MCF 10A (cell line): ENCODE measurements around the gene OR2H1. TPM values are rescaled to one million over a fixed set of nuclear protein-coding genes. Genes with fewer than 3 reads are reported as not detected.

Experiments
- BruUV-seq: library from RNA; stranded (reverse); fragments of 400-500 nt; replicated peaks from 2 replicates; lab custom pipeline; 2021; lab: Mats Ljungman, UMichigan
- CTCF ChIA-PET: fragments of 300-600 bp; sonication (Branson Sonifier 250); formaldehyde crosslinking; extraction: SDS; loops from one replicate; lab custom pipeline; 2021; ENCODE audit warnings: antibody characterized with exemption, inconsistent platforms; lab: Yijun Ruan, JAX
- POLR2A ChIA-PET: fragments of 300-600, 350-650 bp; sonication (Branson Sonifier 250); formaldehyde crosslinking; extraction: SDS; loops from one replicate; lab custom pipeline; 2020; ENCODE audit warnings: antibody characterized with exemption, inconsistent platforms; lab: Yijun Ruan, JAX
- DNase-seq: peaks from one replicate; pipeline ENCODE4 v3.0.0-alpha.2; 2018; ENCODE audit not compliant: unreplicated experiment
- H3K27ac Mint-ChIP-seq: one replicate; pipeline ENCODE4 v1.8.0; 2022; ENCODE audit warnings: mild to moderate bottlenecking, low read depth, mixed read lengths; ENCODE audit not compliant: unreplicated experiment
- H3K27me3 Mint-ChIP-seq: one replicate; pipeline ENCODE4 v1.8.0; 2022; ENCODE audit warnings: mixed read lengths; ENCODE audit not compliant: insufficient read depth, unreplicated experiment
- H3K36me3 Mint-ChIP-seq: one replicate; pipeline ENCODE4 v1.8.0; 2022; ENCODE audit warnings: mild to moderate bottlenecking, moderate library complexity, mixed read lengths; ENCODE audit not compliant: insufficient read depth, unreplicated experiment
- H3K4me1 Mint-ChIP-seq: one replicate; pipeline ENCODE4 v1.8.0; 2022; ENCODE audit warnings: mixed read lengths; ENCODE audit not compliant: insufficient read depth, unreplicated experiment
- H3K4me3 Mint-ChIP-seq: one replicate; pipeline ENCODE4 v1.8.0; 2022; ENCODE audit warnings: mild to moderate bottlenecking, moderate library complexity, mixed read lengths; ENCODE audit not compliant: unreplicated experiment
- H3K9me3 Mint-ChIP-seq: one replicate; pipeline ENCODE4 v1.8.0; 2022; ENCODE audit warnings: mixed read lengths; ENCODE audit not compliant: unreplicated experiment
- CTCF ChIP-seq: fragments of 200-600 bp; IDR thresholded peaks from one replicate; pipeline ENCODE4 v1.8.0; 2022; ENCODE audit warnings: antibody characterized with exemption, mild to moderate bottlenecking; ENCODE audit not compliant: unreplicated experiment
- intact Hi-C: fragments of 100-400 bp; cut with micrococcal nuclease; formaldehyde crosslinking; loops from 2 replicates; pipeline ENCODE4 v1.14.1; 2022
- total RNA-seq: library from RNA; stranded (reverse); gene quantifications from 2 replicates; pipeline ENCODE4 v1.2.3, GENCODE V29; 2022

The OR2H1 gene
- total RNA-seq, 1 experiment from 2014 or later: not detected

- Mint-ChIP-seq H3K4me3 (no peak overlapping the region), H3K4me1 (peaks cover 1% of the 10 kb centered on the region), H3K36me3 (no peaks in the 10 kb centered on the region), H3K9me3 (no peaks in the 10 kb centered on the region), H3K27ac (no peak overlapping the region), H3K27me3 (peaks cover 50% of the 10 kb centered on the region)
- TF ChIP-seq CTCF: no peak
- ChIA-PET CTCF (no interaction called here), POLR2A (no interaction called here)
- BruUV-seq: no TSS peak
- intact Hi-C loops: no loop called here
- no peak for DNase-seq
Observed at GRCh38 chr6:29510746-29511300, 53.9 kb downstream of the OR2H1 start.

Other genes with a start within 250 kb of the OR2H1 start
- gene OR14J1, start 155.5 kb upstream of the OR2H1 start, total RNA-seq: not detected in 2 replicates
- not detected in 2 replicates for gene OR5V1, start 88.3 kb upstream of the OR2H1 start, total RNA-seq
- gene OR12D3, start 81.9 kb upstream of the OR2H1 start, total RNA-seq: not detected in 2 replicates
- not detected in 2 replicates for gene OR12D2, start 61.5 kb upstream of the OR2H1 start, total RNA-seq
- not detected in 2 replicates for gene OR12D1, start 42.2 kb upstream of the OR2H1 start, total RNA-seq
- not detected in 2 replicates for gene OR10C1, start 17.8 kb upstream of the OR2H1 start, total RNA-seq
- gene OR11A1, start 84 bp upstream of the OR2H1 start, total RNA-seq: not detected in 2 replicates
- not detected in 2 replicates for gene MAS1L, start 30.8 kb downstream of the OR2H1 start, total RNA-seq
- not detected in 2 replicates for gene UBD, start 102.6 kb downstream of the OR2H1 start, total RNA-seq
- not detected in 2 replicates for gene OR2H2, start 128.0 kb downstream of the OR2H1 start, total RNA-seq
- 38.8 and 43.9 TPM in 2 replicates for gene GABBR1, start 176.0 kb downstream of the OR2H1 start, total RNA-seq
- not detected in 2 replicates for gene MOG, start 199.9 kb downstream of the OR2H1 start, total RNA-seq
- 0.23 TPM in 1 of 2 replicates, not detected in the other for gene ZFP57, start 224.0 kb downstream of the OR2H1 start, total RNA-seq